ENCODE measurements around the gene YWHAE. TPM values are rescaled to one million over a fixed set of nuclear protein-coding genes. Genes with fewer than 3 reads are reported as not detected.

The YWHAE gene
- total and polyA plus RNA-seq, 2 of the 4 experiments (the other 2 are of a cell fraction) = 358 to 774 TPM

- TF ChIP-seq CEBPB (IDR thresholded peaks at IDR 0.05; ENCODE audit: low read depth, low read length) = no peak
- TF ChIP-seq SMC3 (IDR thresholded peaks at IDR 0.05; ENCODE audit: low read depth, low read length) = no peak
- TF ChIP-seq CHD1 (IDR thresholded peaks at IDR 0.05; ENCODE audit: low read depth, low read length) = no peak
- TF ChIP-seq RCOR1 (IDR thresholded peaks at IDR 0.05; ENCODE audit: insufficient replicate concordance, low read length) = no peak
These were observed 34.1 kb upstream of the YWHAE start (continued) for GRCh38 chr17:1434150-1434549.

- Histone ChIP-seq H2AFZ (replicated peaks; ENCODE audit: low read length, poor library complexity) (no peak overlapping the region), H3K18ac (ENCODE audit: low read depth, low read length) (no peak overlapping the region), H2BK5ac (ENCODE audit: low read depth, low read length, poor library complexity, severe bottlenecking) (peak overlapping the region; percentile 25), H3K14ac (replicated peaks; ENCODE audit: low read depth, low read length) (no peak overlapping the region), H3K56ac (ENCODE audit: extremely low read depth, insufficient read depth, low read length) (no peak overlapping the region), H2BK15ac (ENCODE audit: low read depth, low read length) (no peak overlapping the region), H2AK9ac (replicated peaks; ENCODE audit: low read depth, low read length, poor library complexity) (no peak overlapping the region), H3K4ac (ENCODE audit: low read depth, low read length) (no peak overlapping the region), H3K9me1 (ENCODE audit: insufficient read depth, low read length) (peaks cover 13% of the 10 kb centered on the region), H3K4me3 (ENCODE audit: insufficient read depth, low read depth, low read length) (no peak overlapping the region), H3K4me1 (ENCODE audit: control insufficient read depth, insufficient read depth, low read length) (peaks cover 4% of the 10 kb centered on the region; the same call in 1 of the 2 replicates), H3K4me2 (ENCODE audit: low read depth, low read length) (no peak overlapping the region), H3K36me3 (ENCODE audit: control insufficient read depth, insufficient read depth, low read length) (peaks cover 31% of the 10 kb centered on the region), H2BK120ac (ENCODE audit: low read depth, low read length) (no peak overlapping the region), H3K79me1 (ENCODE audit: low read depth in 1 of 2, low read length in 2 of 2) (peaks cover 36 to 59% of the 10 kb centered on the region in 2 experiments), H3K23ac (ENCODE audit: low read depth, low read length) (0 out of 2 replicates have a peak overlapping the region, but pooled peaks have one; percentile 45), H2AK5ac (ENCODE audit: low read depth, low read length) (no peak overlapping the region), H2BK20ac (ENCODE audit: low read depth, low read length) (no peak overlapping the region), H3K9ac (ENCODE audit: low read depth, low read length) (no peak overlapping the region), H3K27me3 (ENCODE audit: control insufficient read depth, insufficient read depth, low read length) (no peaks in the 10 kb centered on the region), H4K5ac (ENCODE audit: low read depth, low read length) (no peak overlapping the region), H3K9me3 (ENCODE audit: control insufficient read depth, insufficient read depth, low read length) (no peaks in the 10 kb centered on the region), H3K27ac (ENCODE audit: insufficient read depth, low read length) (no peak overlapping the region), H4K8ac (ENCODE audit: low read depth in 2 of 2, low read length in 2 of 2) (no peak overlapping the region), H4K20me1 (ENCODE audit: insufficient read depth, low read length) (peaks cover 46% of the 10 kb centered on the region), H4K91ac (ENCODE audit: insufficient read depth, low read depth, low read length) (no peak overlapping the region)
- POLR2A ChIA-PET (ENCODE audit: unreplicated experiment) = interaction anchor here (0.6 kb wide), 1 partner anchor 191 kb away, joined by 3 read pairs; no protein-coding TSS in a partner anchor
- TF ChIP-seq MAFK (IDR thresholded peaks at IDR 0.05; ENCODE audit: low read depth, low read length) (no peak), BHLHE40 (IDR thresholded peaks at IDR 0.05; ENCODE audit: low read depth, low read length) (no peak)
- intact Hi-C loops (cut with micrococcal nuclease) = no loop called here
- no CpG with 5 or more reads among the region's 2 CpGs for WGBS, 2 experiments (ENCODE audit: extremely low coverage in 2 of 2, insufficient read length in 1 of 2)
- dilution Hi-C loops (cut with HindIII; ENCODE audit: low sequenced_read_pairs, unreplicated experiment) = no loop called here
- CTCF ChIA-PET = no interaction called here
- DNase-seq (no peak), ATAC-seq (ENCODE audit: low read depth) (peak; percentile 24; the same call in 1 of the 2 replicates)
- in situ Hi-C loops (cut with MboI; ENCODE audit: low sequenced_read_pairs) = loop anchor here (10.0 kb wide), 1 partner anchor 67 kb away; no protein-coding TSS in a partner anchor
- BruUV-seq (replicated peaks) = no TSS peak
These were observed 31.6 kb upstream of the YWHAE start for GRCh38 chr17:1431631-1432104.
